Body of pancreas (tissue), 4 donors: ENCODE data around the gene ANKRD36.
"Not testable (repeated sequence)": the region's sequence is repeated elsewhere in the genome, so short reads cannot be mapped to it uniquely, and the experiment has no call there.

Experiments used
- POLR2A ChIP-seq, 3 donors: fragments of 450-650 bp; IDR thresholded peaks; one replicate each; pipeline ENCODE4 v1.6.1; 2016; ENCODE audit warnings: antibody characterized with exemption in 3 of 3, mild to moderate bottlenecking in 2 of 3
- TF ChIP-seq, protein P1 (sequence below), 7 experiments: fragments of 450-650 bp in 4 of 7; fragments of 200-600 bp in 3 of 7; sonication (generic) in 3 of 7; IDR thresholded peaks; one replicate each; pipeline ENCODE4 v1.5.1; 2016 to 2019; ENCODE audit warnings: antibody characterized with exemption in 7 of 7

DNA sequence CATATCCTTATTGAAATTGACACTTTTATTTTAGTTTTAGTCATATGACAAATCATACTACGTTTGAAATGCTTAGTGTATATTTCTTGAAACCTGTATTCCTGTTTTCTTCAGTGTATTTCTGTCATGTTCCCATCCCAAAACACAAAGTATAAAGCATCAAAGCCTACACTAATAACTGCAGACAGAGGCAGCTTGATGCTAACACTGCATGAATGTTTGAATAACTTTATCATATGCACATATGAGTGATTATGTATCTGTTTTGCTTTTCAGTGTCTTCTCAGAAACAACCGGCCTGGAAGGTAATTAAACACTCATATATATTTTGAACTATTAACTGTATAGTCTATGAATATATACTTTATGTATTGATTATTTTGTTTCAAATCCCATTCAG is 102.1 kb downstream of the ANKRD36 start:
- not testable (repeated sequence) for TF ChIP-seq POLR2A (IDR thresholded peaks at IDR 0.05)
- TF ChIP-seq, protein P1, sequence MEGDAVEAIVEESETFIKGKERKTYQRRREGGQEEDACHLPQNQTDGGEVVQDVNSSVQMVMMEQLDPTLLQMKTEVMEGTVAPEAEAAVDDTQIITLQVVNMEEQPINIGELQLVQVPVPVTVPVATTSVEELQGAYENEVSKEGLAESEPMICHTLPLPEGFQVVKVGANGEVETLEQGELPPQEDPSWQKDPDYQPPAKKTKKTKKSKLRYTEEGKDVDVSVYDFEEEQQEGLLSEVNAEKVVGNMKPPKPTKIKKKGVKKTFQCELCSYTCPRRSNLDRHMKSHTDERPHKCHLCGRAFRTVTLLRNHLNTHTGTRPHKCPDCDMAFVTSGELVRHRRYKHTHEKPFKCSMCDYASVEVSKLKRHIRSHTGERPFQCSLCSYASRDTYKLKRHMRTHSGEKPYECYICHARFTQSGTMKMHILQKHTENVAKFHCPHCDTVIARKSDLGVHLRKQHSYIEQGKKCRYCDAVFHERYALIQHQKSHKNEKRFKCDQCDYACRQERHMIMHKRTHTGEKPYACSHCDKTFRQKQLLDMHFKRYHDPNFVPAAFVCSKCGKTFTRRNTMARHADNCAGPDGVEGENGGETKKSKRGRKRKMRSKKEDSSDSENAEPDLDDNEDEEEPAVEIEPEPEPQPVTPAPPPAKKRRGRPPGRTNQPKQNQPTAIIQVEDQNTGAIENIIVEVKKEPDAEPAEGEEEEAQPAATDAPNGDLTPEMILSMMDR (IDR thresholded peaks at IDR 0.05): not testable (repeated sequence)
